Measurements from ENCODE around the gene PRXL2C. TPM values are rescaled to one million over a fixed set of nuclear protein-coding genes. Genes with fewer than 3 reads are reported as not detected.
A peak's percentile ranks its signal among the peaks of the same experiment; 100 is the strongest.
"Not testable (repeated sequence)": the region's sequence is repeated elsewhere in the genome, so short reads cannot be mapped to it uniquely, and the experiment has no call there.

PRXL2C gene
- total and polyA plus RNA-seq, 4 experiments from 2014 or later: 10.7 to 13.8 (median 11.9) TPM

- DNase-seq; H3K4me3 Mint-ChIP-seq; H3K9me3 ChIP-seq (ENCODE audit: control insufficient read depth in 1 of 2, low read length in 2 of 2); H3K4me1 ChIP-seq (ENCODE audit: insufficient read depth, low read length); intact Hi-C loops (cut with micrococcal nuclease); CTCF ChIA-PET (ENCODE audit: partially characterized antibody); H3K4me3 ChIP-seq (ENCODE audit: low read length in 2 of 2); H3K27me3 ChIP-seq (ENCODE audit: insufficient read depth, low read length); POLR2A ChIA-PET (ENCODE audit: partially characterized antibody); H3K27ac Mint-ChIP-seq; H3K36me3 ChIP-seq (ENCODE audit: insufficient read depth, low read length); H3K4me1 Mint-ChIP-seq; H3K9me3 Mint-ChIP-seq; H3K36me3 Mint-ChIP-seq; H3K27ac ChIP-seq (ENCODE audit: low read depth, low read length): not testable (repeated sequence)
- H3K27me3 Mint-ChIP-seq: peaks cover 8 to 14% of the 10 kb centered on the region in 2 donors
Observed at GRCh38 chr9:96633579-96633978, 21.5 kb downstream of the PRXL2C start.

GRCh38 chr9:96626912-96627311, 28.2 kb downstream of the PRXL2C start:
- Mint-ChIP-seq H3K4me1 (peaks cover 0 to under 1% (median 0%) of the 10 kb centered on the region in 4 donors), H3K36me3 (no peaks in the 10 kb centered on the region), H3K9me3 (peaks cover 0 to 2% (median 0%) of the 10 kb centered on the region in 8 donors), H3K4me3 (no peak overlapping the region), H3K27me3 (peaks cover 17 to 18% of the 10 kb centered on the region in 2 donors), H3K27ac (no peak overlapping the region)
- Histone ChIP-seq H3K27ac (ENCODE audit: low read depth, low read length) (no peak overlapping the region), H3K9me3 (ENCODE audit: control insufficient read depth in 1 of 2, low read length in 2 of 2) (no peaks in the 10 kb centered on the region), H3K4me1 (ENCODE audit: insufficient read depth, low read length) (no peaks in the 10 kb centered on the region), H3K36me3 (ENCODE audit: insufficient read depth, low read length) (no peaks in the 10 kb centered on the region), H3K27me3 (ENCODE audit: insufficient read depth, low read length) (no peaks in the 10 kb centered on the region), H3K4me3 (ENCODE audit: low read length in 2 of 2) (no peak overlapping the region)
- ChIA-PET POLR2A (ENCODE audit: partially characterized antibody) (no interaction called here), CTCF (ENCODE audit: partially characterized antibody) (no interaction called here)
- intact Hi-C loops (cut with micrococcal nuclease): no loop called here
- DNase-seq: no peak

- Mint-ChIP-seq H3K4me3 (no peak overlapping the region), H3K36me3 (no peaks in the 10 kb centered on the region), H3K9me3 (peaks cover 0 to 1% (median 0%) of the 10 kb centered on the region in 8 donors), H3K4me1 (peaks cover 4 to 6% (median 6%) of the 10 kb centered on the region in 4 donors), H3K27me3 (peaks cover 20 to 22% of the 10 kb centered on the region in 2 donors), H3K27ac (no peak overlapping the region)
- DNase-seq: no peak
- intact Hi-C loops (cut with micrococcal nuclease): no loop called here
- Histone ChIP-seq H3K36me3 (ENCODE audit: insufficient read depth, low read length) (no peaks in the 10 kb centered on the region), H3K4me1 (ENCODE audit: insufficient read depth, low read length) (peaks cover 9% of the 10 kb centered on the region), H3K9me3 (ENCODE audit: control insufficient read depth in 1 of 2, low read length in 2 of 2) (no peaks in the 10 kb centered on the region), H3K27ac (ENCODE audit: low read depth, low read length) (no peak overlapping the region), H3K27me3 (ENCODE audit: insufficient read depth, low read length) (peaks cover 8% of the 10 kb centered on the region), H3K4me3 (ENCODE audit: low read length in 2 of 2) (no peak overlapping the region)
- ChIA-PET POLR2A (ENCODE audit: partially characterized antibody) (no interaction called here), CTCF (ENCODE audit: partially characterized antibody) (no interaction called here)
Observed at GRCh38 chr9:96621618-96622017, 33.5 kb downstream of the PRXL2C start.

DNA sequence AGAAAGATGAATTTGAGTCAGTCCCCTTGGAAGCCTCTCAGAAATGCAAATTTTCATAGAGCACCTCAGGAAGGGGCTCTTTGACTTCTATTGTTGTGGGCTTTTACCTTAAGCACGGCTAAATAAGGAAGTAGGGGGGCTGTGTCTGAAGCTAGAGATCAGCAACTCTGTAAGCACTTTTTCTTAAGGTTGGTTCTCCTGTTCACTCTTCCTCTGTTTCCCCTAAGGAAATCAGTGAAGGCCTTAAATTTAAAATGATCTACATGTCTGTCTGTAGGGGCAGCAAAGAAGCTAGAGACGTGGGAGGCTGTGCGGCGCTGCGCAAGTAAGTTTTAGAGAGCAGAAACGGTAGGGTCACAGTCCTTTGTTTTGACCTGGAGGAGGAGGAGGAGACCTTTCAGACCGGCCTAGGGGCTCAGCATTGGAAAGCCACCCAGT, 34.3 kb downstream of the PRXL2C start:
- Mint-ChIP-seq H3K4me1 (peaks cover 4 to 6% (median 6%) of the 10 kb centered on the region in 4 donors), H3K27ac (peak overlapping the region in 1 of 7 donors; percentile 20)

GRCh38 chr9:96620181-96620514, 35.0 kb downstream of the PRXL2C start:
- POLR2A ChIA-PET (ENCODE audit: partially characterized antibody): no interaction called here
- intact Hi-C loops (cut with micrococcal nuclease): no loop called here
- no peak for DNase-seq
- Histone ChIP-seq H3K9me3 (ENCODE audit: control insufficient read depth in 1 of 2, low read length in 2 of 2) (no peaks in the 10 kb centered on the region), H3K36me3 (ENCODE audit: insufficient read depth, low read length) (no peaks in the 10 kb centered on the region), H3K4me3 (ENCODE audit: low read length in 2 of 2) (no peak overlapping the region), H3K27me3 (ENCODE audit: insufficient read depth, low read length) (peaks cover 8% of the 10 kb centered on the region), H3K27ac (ENCODE audit: low read depth, low read length) (no peak overlapping the region), H3K4me1 (ENCODE audit: insufficient read depth, low read length) (peaks cover 9% of the 10 kb centered on the region)
- H3K4me3 Mint-ChIP-seq: peak overlapping the region; percentile 62 to 83 (median 78)
- peaks cover 20 to 29% of the 10 kb centered on the region in 2 donors for H3K27me3 Mint-ChIP-seq
- no peaks in the 10 kb centered on the region for H3K36me3 Mint-ChIP-seq
- peak overlapping the region in 1 of 7 donors; percentile 63 for H3K27ac Mint-ChIP-seq
- H3K9me3 Mint-ChIP-seq: peaks cover 0 to 1% (median 0%) of the 10 kb centered on the region in 8 donors
- peaks cover 4 to 6% (median 6%) of the 10 kb centered on the region in 4 donors for H3K4me1 Mint-ChIP-seq
- CTCF ChIA-PET (ENCODE audit: partially characterized antibody): interaction anchor here (0.6 kb wide), 1 partner anchor 168 kb away, joined by 4 read pairs; no protein-coding TSS in a partner anchor

More for the DNA sequence above, 34.3 kb downstream of the PRXL2C start:
- H3K27me3 ChIP-seq (ENCODE audit: insufficient read depth, low read length): peaks cover 8% of the 10 kb centered on the region
- Mint-ChIP-seq H3K9me3 (peaks cover 0 to 1% (median 0%) of the 10 kb centered on the region in 8 donors), H3K36me3 (no peaks in the 10 kb centered on the region), H3K4me3 (peak overlapping the region in 4 of 8 donors; percentile 41 to 83 (median 79)), H3K27me3 (peaks cover 20 to 24% of the 10 kb centered on the region in 2 donors)
- no peaks in the 10 kb centered on the region for H3K9me3 ChIP-seq (ENCODE audit: control insufficient read depth in 1 of 2, low read length in 2 of 2)
- H3K36me3 ChIP-seq (ENCODE audit: insufficient read depth, low read length): no peaks in the 10 kb centered on the region
- ChIA-PET POLR2A (ENCODE audit: partially characterized antibody) (no interaction called here), CTCF (ENCODE audit: partially characterized antibody) (interaction anchor here (0.5 kb wide), 1 partner anchor 219 kb away, joined by 3 read pairs; no protein-coding TSS in a partner anchor)
- DNase-seq: no peak
- no peak overlapping the region for H3K27ac ChIP-seq (ENCODE audit: low read depth, low read length)
- H3K4me1 ChIP-seq (ENCODE audit: insufficient read depth, low read length): peaks cover 9% of the 10 kb centered on the region
- H3K4me3 ChIP-seq (ENCODE audit: low read length in 2 of 2): no peak overlapping the region
- intact Hi-C loops (cut with micrococcal nuclease): no loop called here

DNA sequence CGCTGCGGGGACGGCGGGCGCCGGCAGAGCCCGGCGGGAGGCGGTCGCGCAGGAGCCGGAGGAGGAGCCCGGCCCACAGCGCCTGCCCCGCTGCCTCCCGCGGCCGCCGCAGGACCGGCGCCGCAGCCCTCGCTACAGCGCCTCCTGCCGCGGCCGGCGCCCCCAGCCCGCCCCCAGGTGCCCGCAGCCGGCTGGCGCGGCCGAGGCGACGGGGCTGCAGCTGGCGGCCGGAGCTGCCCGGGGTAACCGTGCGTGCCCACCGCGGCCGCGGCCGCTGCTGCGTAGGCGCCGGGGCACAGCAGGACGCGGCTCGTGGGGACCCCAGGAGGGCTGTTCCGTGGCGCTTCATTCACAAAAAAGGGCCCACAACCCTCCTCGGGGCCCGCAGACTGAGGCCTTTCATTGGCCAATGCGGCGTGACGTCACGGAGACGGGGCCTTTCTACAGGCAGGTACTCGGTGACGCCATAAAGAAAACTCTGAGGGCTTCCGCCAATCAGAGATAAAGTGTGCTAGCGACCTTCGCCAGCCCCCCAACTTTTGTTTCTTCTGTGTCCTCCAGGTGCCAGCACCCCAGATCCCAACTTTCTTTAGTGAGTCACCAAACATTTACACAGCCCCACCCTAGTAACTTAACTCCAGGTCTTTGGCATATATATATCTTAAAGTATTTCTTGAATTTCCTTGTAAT, 35.5 kb downstream of the PRXL2C start, which contains the start of gene CDC14B:
TSS of gene CDC14B (minus strand) at position 353 of the 690 bp plus-strand sequence. CDS start 465 bp downstream, outside the sequence.
- CTCF ChIA-PET (ENCODE audit: partially characterized antibody): interaction anchor here (0.6 to 1.0 kb wide), 2 partner anchors 167 to 292 kb away, joined by 3 to 4 read pairs; no protein-coding TSS in a partner anchor
- Histone ChIP-seq H3K27me3 (ENCODE audit: insufficient read depth, low read length) (peaks cover 8% of the 10 kb centered on the region), H3K4me1 (ENCODE audit: insufficient read depth, low read length) (peaks cover 9% of the 10 kb centered on the region), H3K4me3 (ENCODE audit: low read length in 2 of 2) (peak within 1 kb of the TSS in 1 of 2 donors; percentile 38), H3K27ac (ENCODE audit: low read depth, low read length) (no peak within 1 kb of the TSS), H3K9me3 (ENCODE audit: control insufficient read depth in 1 of 2, low read length in 2 of 2) (no peaks in the 10 kb centered on the region), H3K36me3 (ENCODE audit: insufficient read depth, low read length) (no peaks in the 10 kb centered on the region)
- peak within 1 kb of the TSS in 4 of 7 donors; percentile 37 to 63 (median 44) for H3K27ac Mint-ChIP-seq
- H3K4me3 Mint-ChIP-seq: peak within 1 kb of the TSS; percentile 62 to 83 (median 80)
- peaks cover 0 to 1% (median 0%) of the 10 kb centered on the region in 8 donors for H3K9me3 Mint-ChIP-seq
- intact Hi-C loops (cut with micrococcal nuclease): loop anchor here (2.0 to 10.0 kb wide), 3 partner anchors 35 to 595 kb away; partner anchors contain the start of genes PRXL2C and ZNF367
- H3K4me1 Mint-ChIP-seq: peaks cover 4 to 6% (median 6%) of the 10 kb centered on the region in 4 donors
- H3K36me3 Mint-ChIP-seq: no peaks in the 10 kb centered on the region
- peak; percentile 51 to 77 (median 62) for DNase-seq
- peaks cover 20 to 31% of the 10 kb centered on the region in 2 donors for H3K27me3 Mint-ChIP-seq
- POLR2A ChIA-PET (ENCODE audit: partially characterized antibody): interaction anchor here (1.8 kb wide), 2 partner anchors 53 to 170 kb away, joined by 5 to 7 read pairs; partner anchors contain the start of gene HABP4

DNA sequence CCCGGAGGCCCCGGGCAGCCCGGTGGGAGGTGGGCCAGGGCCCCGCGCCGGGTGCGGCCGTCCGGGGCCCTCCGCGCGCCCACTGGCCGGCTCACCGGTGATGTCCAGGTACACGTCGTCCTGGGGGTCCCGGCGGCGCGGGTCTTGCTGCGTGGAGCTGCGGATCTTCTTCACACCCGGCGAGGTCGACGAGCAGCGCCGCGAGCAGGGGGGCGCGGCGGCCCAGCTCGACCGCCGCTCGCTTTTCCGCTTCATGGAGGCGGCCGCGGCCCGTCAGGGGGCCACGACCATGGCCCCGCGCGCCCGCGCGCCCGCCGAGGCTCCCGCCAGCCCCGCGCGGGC, 36.0 kb downstream of the PRXL2C start:
- Mint-ChIP-seq H3K4me3 (no peak overlapping the region), H3K36me3 (no peaks in the 10 kb centered on the region), H3K27me3 (peaks cover 20 to 31% of the 10 kb centered on the region in 2 donors), H3K4me1 (peaks cover 4 to 6% (median 6%) of the 10 kb centered on the region in 4 donors), H3K9me3 (peaks cover 0 to 1% (median 0%) of the 10 kb centered on the region in 8 donors), H3K27ac (no peak overlapping the region)
- peaks cover 8% of the 10 kb centered on the region for H3K27me3 ChIP-seq (ENCODE audit: insufficient read depth, low read length)
- H3K36me3 ChIP-seq (ENCODE audit: insufficient read depth, low read length): no peaks in the 10 kb centered on the region
- POLR2A ChIA-PET (ENCODE audit: partially characterized antibody): interaction anchor here (1.8 kb wide), 2 partner anchors 53 to 169 kb away, joined by 5 to 7 read pairs; partner anchors contain the start of gene HABP4
- no peak overlapping the region for H3K27ac ChIP-seq (ENCODE audit: low read depth, low read length)
- no peak overlapping the region for H3K4me3 ChIP-seq (ENCODE audit: low read length in 2 of 2)
- H3K4me1 ChIP-seq (ENCODE audit: insufficient read depth, low read length): peaks cover 9% of the 10 kb centered on the region
- intact Hi-C loops (cut with micrococcal nuclease): loop anchor here (2.0 to 10.0 kb wide), 3 partner anchors 36 to 594 kb away; partner anchors contain the start of genes PRXL2C and ZNF367
- H3K9me3 ChIP-seq (ENCODE audit: control insufficient read depth in 1 of 2, low read length in 2 of 2): no peaks in the 10 kb centered on the region
- no peak for DNase-seq
- CTCF ChIA-PET (ENCODE audit: partially characterized antibody): interaction anchor here (1.0 kb wide), 1 partner anchor 292 kb away, joined by 3 read pairs; no protein-coding TSS in a partner anchor
